ENCODE measurements around the gene C1orf122.
A peak's percentile ranks its signal among the peaks of the same experiment; 100 is the strongest.

The C1orf122 gene

DNA sequence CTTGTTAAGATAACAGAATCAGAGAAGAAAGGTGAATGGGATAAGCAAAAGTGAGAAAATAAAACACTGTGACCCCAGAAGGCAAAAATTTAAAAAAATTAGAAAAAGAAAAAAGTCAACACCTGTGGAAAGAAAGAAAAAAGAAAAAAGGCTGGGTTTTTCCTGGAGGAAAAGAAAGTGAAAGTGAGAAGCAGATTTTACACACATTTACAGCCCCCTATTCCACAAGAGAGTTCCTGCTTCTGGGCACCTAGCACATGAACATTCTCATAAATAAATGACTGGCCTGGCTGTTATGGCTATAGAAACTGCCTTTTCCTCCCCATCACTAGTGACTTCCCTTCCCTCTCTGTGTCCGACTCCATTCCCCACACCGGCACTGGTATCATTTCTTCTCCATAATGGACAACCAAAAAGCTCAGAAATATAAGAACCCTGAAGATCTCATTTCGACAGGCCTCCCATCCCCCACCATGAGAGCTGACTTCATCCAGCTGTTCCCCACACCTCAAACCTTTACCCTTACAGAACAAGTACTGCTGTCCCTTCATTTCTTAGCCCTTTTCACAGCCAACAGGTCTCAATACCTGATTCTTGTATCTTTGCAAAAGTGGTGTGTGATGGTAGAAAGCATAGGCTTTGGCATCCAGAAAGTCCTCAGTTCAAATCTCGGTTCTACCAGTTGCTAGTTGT is 39.2 kb downstream of the C1orf122 start:
- peak overlapping the region; percentile 68; the same call in 1 of the 2 replicates for H3K27ac ChIP-seq (ENCODE audit: low read depth, low read length)
- peaks cover 64% of the 10 kb centered on the region for H3K79me2 ChIP-seq (ENCODE audit: control insufficient read depth, insufficient read depth, low read length, unreplicated experiment)

DNA sequence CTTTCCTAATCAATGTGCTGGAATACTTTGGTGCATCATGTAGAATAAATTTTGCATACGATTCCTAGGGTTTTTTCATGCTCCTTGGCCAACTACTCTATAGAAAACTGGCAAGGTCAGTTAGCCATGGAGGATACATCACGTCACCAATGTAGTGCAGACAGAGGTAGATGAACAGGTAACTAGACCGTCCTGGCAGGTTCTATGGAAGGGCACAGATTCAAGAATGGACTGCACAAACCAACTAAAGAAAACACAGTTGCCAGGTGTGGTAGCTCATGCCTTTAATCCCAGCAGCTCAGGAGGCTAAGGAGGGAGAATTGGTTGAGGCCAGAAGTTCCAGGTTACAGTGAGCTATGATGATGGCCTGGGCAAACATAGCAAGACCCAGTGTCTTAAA is 41.9 kb downstream of the C1orf122 start:
- no peak overlapping the region for H3K27ac ChIP-seq (ENCODE audit: low read depth, low read length)
- peaks cover 68% of the 10 kb centered on the region for H3K79me2 ChIP-seq (ENCODE audit: control insufficient read depth, insufficient read depth, low read length, unreplicated experiment)
- no peak overlapping the region for H2AFZ ChIP-seq (ENCODE audit: low read length, unreplicated experiment)
- no peaks in the 10 kb centered on the region for H3K27me3 ChIP-seq (ENCODE audit: insufficient read depth, low read length)
- peaks cover 40% of the 10 kb centered on the region for H3K4me1 ChIP-seq (ENCODE audit: control insufficient read depth, insufficient read depth, low read length, unreplicated experiment)
- H3K4me3 ChIP-seq (ENCODE audit: low read depth, low read length), result no peak overlapping the region
- H3K36me3 ChIP-seq (ENCODE audit: insufficient read depth, low read length), result peaks cover 10% of the 10 kb centered on the region; the same call in 1 of the 2 replicates

More for the DNA sequence above, 39.2 kb downstream of the C1orf122 start:
- no peak overlapping the region for H2AFZ ChIP-seq (ENCODE audit: low read length, unreplicated experiment)
- peaks cover 35% of the 10 kb centered on the region for H3K4me1 ChIP-seq (ENCODE audit: control insufficient read depth, insufficient read depth, low read length, unreplicated experiment)
- H3K27me3 ChIP-seq (ENCODE audit: insufficient read depth, low read length), result no peaks in the 10 kb centered on the region
- peaks cover 4% of the 10 kb centered on the region; the same call in 1 of the 2 replicates for H3K36me3 ChIP-seq (ENCODE audit: insufficient read depth, low read length)
- H3K4me3 ChIP-seq (ENCODE audit: low read depth, low read length), result peak overlapping the region; percentile 41; the same call in 1 of the 2 replicates

DNA sequence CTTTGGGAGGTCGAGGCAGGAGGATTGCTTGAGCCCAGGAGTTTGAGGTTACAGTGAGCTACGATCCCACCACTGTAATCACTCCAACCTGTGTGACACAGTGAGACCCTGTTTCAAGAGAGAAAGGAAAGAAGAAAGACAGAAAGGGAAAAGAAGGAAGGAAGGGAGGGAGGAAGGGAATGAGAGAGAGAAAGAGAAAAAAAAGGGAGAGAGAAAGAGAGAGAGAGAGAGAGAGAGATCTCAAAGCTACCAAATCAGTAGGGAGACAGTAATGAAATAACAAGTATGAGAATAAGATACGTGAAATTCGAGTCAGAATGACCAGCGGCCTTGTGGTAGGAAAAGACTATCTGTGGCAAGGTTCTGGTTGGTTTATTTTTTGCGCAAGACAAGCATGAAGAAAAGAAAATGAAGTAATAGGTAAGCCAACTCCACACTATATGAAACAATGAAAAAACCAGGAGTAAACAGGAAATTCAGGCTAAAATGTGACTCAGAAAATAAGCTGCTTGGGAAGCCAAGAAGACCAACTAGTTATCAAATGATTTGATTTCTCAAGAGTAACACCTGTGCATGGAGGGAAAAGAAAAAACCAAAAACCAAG is 42.9 kb downstream of the C1orf122 start:
- Histone ChIP-seq H2AFZ (ENCODE audit: low read length, unreplicated experiment) (no peak overlapping the region), H3K36me3 (ENCODE audit: insufficient read depth, low read length) (peaks cover 10% of the 10 kb centered on the region; the same call in 1 of the 2 replicates), H3K79me2 (ENCODE audit: control insufficient read depth, insufficient read depth, low read length, unreplicated experiment) (peaks cover 63% of the 10 kb centered on the region), H3K4me3 (ENCODE audit: low read depth, low read length) (no peak overlapping the region), H3K4me1 (ENCODE audit: control insufficient read depth, insufficient read depth, low read length, unreplicated experiment) (peaks cover 39% of the 10 kb centered on the region), H3K27me3 (ENCODE audit: insufficient read depth, low read length) (no peaks in the 10 kb centered on the region), H3K27ac (ENCODE audit: low read depth, low read length) (0 out of 2 replicates have a peak overlapping the region, but pooled peaks have one; percentile 39)

DNA sequence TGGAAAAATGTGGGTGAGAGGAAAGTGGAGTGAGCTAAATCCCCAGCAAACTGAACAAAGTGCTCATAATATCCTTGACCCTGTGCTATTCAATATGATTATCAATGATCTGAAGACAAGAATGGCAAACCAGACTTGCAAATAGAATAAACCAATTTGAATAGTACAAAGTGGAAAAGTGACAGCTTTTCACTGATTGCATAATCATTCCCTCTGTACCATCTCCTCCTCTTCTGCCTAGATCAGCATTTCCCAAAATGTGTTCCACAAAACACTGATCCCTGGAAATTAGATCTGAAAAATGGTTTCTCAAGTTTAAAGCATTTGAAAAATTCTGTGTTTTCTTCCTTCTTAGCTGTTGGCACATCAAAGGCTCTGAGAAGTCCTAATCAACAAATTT is 43.7 kb downstream of the C1orf122 start:
- Histone ChIP-seq H3K36me3 (ENCODE audit: insufficient read depth, low read length) (peaks cover 6% of the 10 kb centered on the region; the same call in 1 of the 2 replicates), H3K27ac (ENCODE audit: low read depth, low read length) (0 out of 2 replicates have a peak overlapping the region, but pooled peaks have one; percentile 9), H3K4me3 (ENCODE audit: low read depth, low read length) (no peak overlapping the region), H3K79me2 (ENCODE audit: control insufficient read depth, insufficient read depth, low read length, unreplicated experiment) (peaks cover 63% of the 10 kb centered on the region), H3K27me3 (ENCODE audit: insufficient read depth, low read length) (no peaks in the 10 kb centered on the region), H3K4me1 (ENCODE audit: control insufficient read depth, insufficient read depth, low read length, unreplicated experiment) (peaks cover 31% of the 10 kb centered on the region), H2AFZ (ENCODE audit: low read length, unreplicated experiment) (no peak overlapping the region)

DNA sequence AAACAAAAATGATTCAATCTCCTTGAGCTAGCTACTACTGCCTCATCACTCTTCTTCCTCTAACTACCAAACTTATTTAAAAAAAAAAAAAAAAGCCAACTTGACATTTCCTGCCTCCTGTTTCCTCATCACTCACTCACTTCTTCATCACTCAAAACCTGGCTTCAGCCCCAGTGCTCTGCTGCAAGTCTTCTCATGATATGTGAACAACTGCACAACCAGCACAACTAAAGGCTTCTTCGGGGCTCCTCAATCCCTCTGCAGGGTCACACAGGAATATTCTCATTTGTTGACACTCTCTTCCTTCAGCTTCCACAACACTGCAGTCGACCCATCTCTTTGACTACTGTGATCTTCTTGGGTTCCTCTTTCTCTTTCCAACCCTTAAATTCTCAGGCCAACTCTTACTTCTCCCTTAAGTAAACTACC is 44.2 kb downstream of the C1orf122 start:
- no peak overlapping the region for H3K27ac ChIP-seq (ENCODE audit: low read depth, low read length)
- no peak overlapping the region for H3K4me3 ChIP-seq (ENCODE audit: low read depth, low read length)
- H2AFZ ChIP-seq (ENCODE audit: low read length, unreplicated experiment), result no peak overlapping the region
- H3K27me3 ChIP-seq (ENCODE audit: insufficient read depth, low read length), result no peaks in the 10 kb centered on the region
- peaks cover 60% of the 10 kb centered on the region for H3K79me2 ChIP-seq (ENCODE audit: control insufficient read depth, insufficient read depth, low read length, unreplicated experiment)
- peaks cover 8% of the 10 kb centered on the region; the same call in 1 of the 2 replicates for H3K36me3 ChIP-seq (ENCODE audit: insufficient read depth, low read length)
- peaks cover 27% of the 10 kb centered on the region for H3K4me1 ChIP-seq (ENCODE audit: control insufficient read depth, insufficient read depth, low read length, unreplicated experiment)

DNA sequence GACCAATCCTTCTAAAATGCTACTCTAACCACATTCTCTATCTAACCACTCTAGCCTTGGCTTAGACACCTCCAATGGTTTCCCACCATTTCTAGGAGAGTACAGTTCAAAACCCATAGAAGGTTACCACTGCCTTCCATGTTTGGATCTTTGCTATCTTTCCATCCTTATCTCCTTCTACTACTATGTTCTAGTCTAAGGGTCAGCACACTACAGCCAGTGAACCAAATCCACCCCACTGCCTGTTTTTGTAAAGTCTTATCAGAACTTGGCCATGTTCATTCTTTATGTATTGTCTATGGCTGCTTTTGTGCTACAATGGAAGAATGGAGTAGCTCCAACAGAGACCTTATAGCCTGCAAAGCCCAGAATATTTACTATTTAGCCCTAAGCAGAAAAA is 45.6 kb downstream of the C1orf122 start:
- peaks cover 15% of the 10 kb centered on the region; the same call in 1 of the 2 replicates for H3K36me3 ChIP-seq (ENCODE audit: insufficient read depth, low read length)
- H3K79me2 ChIP-seq (ENCODE audit: control insufficient read depth, insufficient read depth, low read length, unreplicated experiment), result peaks cover 58% of the 10 kb centered on the region
- no peak overlapping the region for H3K4me3 ChIP-seq (ENCODE audit: low read depth, low read length)

DNA sequence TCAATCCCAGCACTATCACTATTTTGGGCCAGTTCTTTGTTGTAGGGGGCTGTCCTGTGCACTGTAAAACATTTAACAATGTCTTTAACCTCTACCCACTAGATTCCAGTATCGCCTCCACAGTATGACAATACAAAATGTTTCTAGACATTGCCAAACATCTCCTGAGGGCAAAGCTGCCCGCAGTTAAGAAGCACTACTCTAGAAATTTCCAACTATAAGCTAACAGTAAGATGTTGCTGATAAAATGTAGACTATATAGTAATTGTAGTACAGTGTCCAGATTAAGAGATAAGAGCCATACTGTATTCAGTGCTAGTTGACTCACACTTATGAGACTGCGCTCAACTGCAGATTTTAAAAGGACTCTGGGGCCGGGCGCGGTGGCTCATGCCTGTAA is 46.8 kb downstream of the C1orf122 start:
- Histone ChIP-seq H3K27me3 (ENCODE audit: insufficient read depth, low read length) (no peaks in the 10 kb centered on the region), H3K36me3 (ENCODE audit: insufficient read depth, low read length) (peaks cover 15% of the 10 kb centered on the region; the same call in 1 of the 2 replicates), H3K79me2 (ENCODE audit: control insufficient read depth, insufficient read depth, low read length, unreplicated experiment) (peaks cover 59% of the 10 kb centered on the region), H3K4me1 (ENCODE audit: control insufficient read depth, insufficient read depth, low read length, unreplicated experiment) (peaks cover 29% of the 10 kb centered on the region), H3K27ac (ENCODE audit: low read depth, low read length) (no peak overlapping the region), H2AFZ (ENCODE audit: low read length, unreplicated experiment) (no peak overlapping the region), H3K4me3 (ENCODE audit: low read depth, low read length) (no peak overlapping the region)

More for the DNA sequence above, 45.6 kb downstream of the C1orf122 start:
- Histone ChIP-seq H3K4me1 (ENCODE audit: control insufficient read depth, insufficient read depth, low read length, unreplicated experiment) (peaks cover 25% of the 10 kb centered on the region), H2AFZ (ENCODE audit: low read length, unreplicated experiment) (no peak overlapping the region), H3K27ac (ENCODE audit: low read depth, low read length) (no peak overlapping the region), H3K27me3 (ENCODE audit: insufficient read depth, low read length) (no peaks in the 10 kb centered on the region)
